SK-N-SH treated with all-trans-retinoic acid at 6 μM for 48 hours (cell line): ENCODE results near the gene PRPF31.

Experiments
- ATAC-seq: fragments of 200-7000 bp; cut with Tn5 transposase; 3 replicates; pipeline ENCODE4 v1.9.1; 2020; ENCODE audit warnings: mild to moderate bottlenecking, moderate library complexity
- ARNTL ChIP-seq: fragments of 450-650 bp; formaldehyde crosslinking; IDR thresholded peaks from 2 replicates; pipeline ENCODE4 v1.5.0; 2020; ENCODE audit warnings: low read depth, mild to moderate bottlenecking, moderate library complexity, borderline replicate concordance
- BACH2 ChIP-seq: fragments of 250-450 bp; sonication (Bioruptor Pico); IDR thresholded peaks from 2 replicates; pipeline ENCODE4 v1.9.0; 2021; ENCODE audit warnings: mild to moderate bottlenecking, borderline replicate concordance
- CSDC2 ChIP-seq: fragments of 250-450 bp; sonication (Bioruptor Pico); IDR thresholded peaks from 2 replicates; pipeline ENCODE4 v1.5.0; 2020; ENCODE audit warnings: mild to moderate bottlenecking, moderate library complexity
- ESRRG ChIP-seq: fragments of 250-450 bp; sonication (Bioruptor Pico); IDR thresholded peaks from 2 replicates; pipeline ENCODE4 v1.6.1; 2021; ENCODE audit warnings: mild to moderate bottlenecking
- GLIS3 ChIP-seq: fragments of 250-450 bp; sonication (Bioruptor Pico); IDR thresholded peaks from 2 replicates; pipeline ENCODE4 v1.5.0; 2020; ENCODE audit warnings: mild to moderate bottlenecking, moderate library complexity
- ISL1 ChIP-seq: fragments of 250-450 bp; sonication (Bioruptor Pico); IDR thresholded peaks from 2 replicates; pipeline ENCODE4 v2.1.2; 2022; ENCODE audit warnings: mild to moderate bottlenecking, moderate library complexity
- OSR1 ChIP-seq: fragments of 250-450 bp; sonication (Bioruptor Pico); IDR thresholded peaks from 2 replicates; pipeline ENCODE4 v1.8.0; 2022; ENCODE audit warnings: moderate library complexity, mild to moderate bottlenecking, inconsistent platforms
- PPARA ChIP-seq: fragments of 250-450 bp; sonication (Bioruptor Pico); IDR thresholded peaks from 2 replicates; pipeline ENCODE4 v1.5.0; 2020; ENCODE audit warnings: mild to moderate bottlenecking, borderline replicate concordance
- RARB ChIP-seq: fragments of 250-450 bp; sonication (Bioruptor Pico); IDR thresholded peaks from 2 replicates; pipeline ENCODE4 v1.8.0; 2021; ENCODE audit warnings: mild to moderate bottlenecking, moderate library complexity
- TCF4 ChIP-seq: fragments of 250-450 bp; sonication (Bioruptor Pico); IDR thresholded peaks from 2 replicates; pipeline ENCODE4 v1.8.0; 2021; ENCODE audit warnings: mild to moderate bottlenecking, moderate library complexity, borderline replicate concordance
- TOX ChIP-seq: fragments of 250-450 bp; sonication (Bioruptor Pico); IDR thresholded peaks from 2 replicates; pipeline ENCODE4 v1.8.0; 2021; ENCODE audit warnings: mild to moderate bottlenecking, moderate library complexity, borderline replicate concordance
- ZC3H10 ChIP-seq: fragments of 250-450 bp; sonication (Bioruptor Pico); IDR thresholded peaks from 2 replicates; pipeline ENCODE4 v1.5.1; 2021; ENCODE audit warnings: mild to moderate bottlenecking, moderate library complexity
- ZFP3 ChIP-seq: fragments of 250-450 bp; sonication (Bioruptor Pico); IDR thresholded peaks from 2 replicates; pipeline ENCODE4 v1.5.0; 2020; ENCODE audit warnings: mild to moderate bottlenecking, moderate library complexity
- ZFP30 ChIP-seq: fragments of 450-650 bp; formaldehyde crosslinking; IDR thresholded peaks from 2 replicates; pipeline ENCODE4 v1.5.0; 2022; ENCODE audit warnings: mild to moderate bottlenecking, moderate library complexity
- ZNF565 ChIP-seq: fragments of 450-650 bp; formaldehyde crosslinking; conservative IDR thresholded peaks from 2 replicates; pipeline ENCODE4 v1.5.0; 2020; ENCODE audit warnings: low read depth, mild to moderate bottlenecking, moderate library complexity
- ZNF70 ChIP-seq: fragments of 450-650 bp; formaldehyde crosslinking; IDR thresholded peaks from 2 replicates; pipeline ENCODE4 v1.5.0; 2020; ENCODE audit warnings: mild to moderate bottlenecking, moderate library complexity
- ZNF8 ChIP-seq: fragments of 450-650 bp; formaldehyde crosslinking; IDR thresholded peaks from 2 replicates; pipeline ENCODE4 v1.5.0; 2020; ENCODE audit warnings: mild to moderate bottlenecking, moderate library complexity
- TF ChIP-seq, protein P1 (sequence below): fragments of 250-450 bp; sonication (Bioruptor Pico); IDR thresholded peaks from 2 replicates; pipeline ENCODE4 v1.5.0; 2020; ENCODE audit warnings: mild to moderate bottlenecking, moderate library complexity
- TF ChIP-seq, protein P2 (sequence below): fragments of 250-450 bp; sonication (Bioruptor Pico); IDR thresholded peaks from 2 replicates; pipeline ENCODE4 v1.5.1; 2021; ENCODE audit warnings: mild to moderate bottlenecking, moderate library complexity
- TF ChIP-seq, protein P3 (sequence below): fragments of 250-450 bp; sonication (Bioruptor Pico); IDR thresholded peaks from 2 replicates; pipeline ENCODE4 v1.8.0; 2020; ENCODE audit warnings: mild to moderate bottlenecking, moderate library complexity, borderline replicate concordance
- TF ChIP-seq, protein P4 (sequence below): fragments of 250-450 bp; sonication (Bioruptor Pico); IDR thresholded peaks from 2 replicates; pipeline ENCODE4 v1.5.1; 2020; ENCODE audit warnings: low read depth, mild to moderate bottlenecking, moderate library complexity
- TF ChIP-seq, protein P5 (sequence below): fragments of 250-450 bp; sonication (Bioruptor Pico); IDR thresholded peaks from 2 replicates; pipeline ENCODE4 v1.8.0; 2021; ENCODE audit warnings: low read depth, mild to moderate bottlenecking, moderate library complexity, borderline replicate concordance

Gene PRPF31

DNA sequence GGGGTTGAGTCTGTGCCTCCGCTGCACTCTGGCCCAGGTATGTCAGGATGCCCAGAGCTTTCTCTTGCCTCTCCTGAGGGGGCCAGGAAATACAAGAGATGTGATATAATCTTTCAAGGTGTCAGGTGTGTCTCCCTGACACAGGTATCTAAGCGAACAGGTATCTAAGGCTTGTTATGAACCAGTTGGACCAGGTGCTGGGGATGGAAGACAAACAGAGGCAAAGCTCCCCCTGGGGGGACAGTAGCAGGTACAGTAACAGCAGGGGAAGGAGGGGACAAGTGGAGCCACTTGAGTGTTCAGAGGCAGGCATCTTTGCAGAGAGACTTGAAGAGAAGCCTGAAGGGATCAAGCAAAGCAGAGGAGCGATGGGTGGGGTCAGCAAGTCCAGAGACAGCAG is 41.4 kb downstream of the PRPF31 start:
- TF ChIP-seq BACH2 (CRISPR knock-in tag): no peak
- no peak for TF ChIP-seq ZC3H10 (CRISPR knock-in tag)
- TF ChIP-seq TOX (CRISPR knock-in tag): no peak
- TF ChIP-seq ISL1 (CRISPR knock-in tag): no peak
- TF ChIP-seq ESRRG (CRISPR knock-in tag): no peak
- no peak for TF ChIP-seq CSDC2 (CRISPR knock-in tag)
- no peak for TF ChIP-seq ZNF70 (CRISPR knock-in tag)
- no peak for TF ChIP-seq TCF4
- TF ChIP-seq RARB (CRISPR knock-in tag): no peak
- no peak for TF ChIP-seq OSR1 (CRISPR knock-in tag)
- no peak for TF ChIP-seq GLIS3 (CRISPR knock-in tag)
- TF ChIP-seq, protein P1, sequence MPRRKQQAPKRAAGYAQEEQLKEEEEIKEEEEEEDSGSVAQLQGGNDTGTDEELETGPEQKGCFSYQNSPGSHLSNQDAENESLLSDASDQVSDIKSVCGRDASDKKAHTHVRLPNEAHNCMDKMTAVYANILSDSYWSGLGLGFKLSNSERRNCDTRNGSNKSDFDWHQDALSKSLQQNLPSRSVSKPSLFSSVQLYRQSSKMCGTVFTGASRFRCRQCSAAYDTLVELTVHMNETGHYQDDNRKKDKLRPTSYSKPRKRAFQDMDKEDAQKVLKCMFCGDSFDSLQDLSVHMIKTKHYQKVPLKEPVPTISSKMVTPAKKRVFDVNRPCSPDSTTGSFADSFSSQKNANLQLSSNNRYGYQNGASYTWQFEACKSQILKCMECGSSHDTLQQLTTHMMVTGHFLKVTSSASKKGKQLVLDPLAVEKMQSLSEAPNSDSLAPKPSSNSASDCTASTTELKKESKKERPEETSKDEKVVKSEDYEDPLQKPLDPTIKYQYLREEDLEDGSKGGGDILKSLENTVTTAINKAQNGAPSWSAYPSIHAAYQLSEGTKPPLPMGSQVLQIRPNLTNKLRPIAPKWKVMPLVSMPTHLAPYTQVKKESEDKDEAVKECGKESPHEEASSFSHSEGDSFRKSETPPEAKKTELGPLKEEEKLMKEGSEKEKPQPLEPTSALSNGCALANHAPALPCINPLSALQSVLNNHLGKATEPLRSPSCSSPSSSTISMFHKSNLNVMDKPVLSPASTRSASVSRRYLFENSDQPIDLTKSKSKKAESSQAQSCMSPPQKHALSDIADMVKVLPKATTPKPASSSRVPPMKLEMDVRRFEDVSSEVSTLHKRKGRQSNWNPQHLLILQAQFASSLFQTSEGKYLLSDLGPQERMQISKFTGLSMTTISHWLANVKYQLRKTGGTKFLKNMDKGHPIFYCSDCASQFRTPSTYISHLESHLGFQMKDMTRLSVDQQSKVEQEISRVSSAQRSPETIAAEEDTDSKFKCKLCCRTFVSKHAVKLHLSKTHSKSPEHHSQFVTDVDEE: no peak
- no peak for TF ChIP-seq ZNF565 (CRISPR knock-in tag)
- TF ChIP-seq ZFP30 (CRISPR knock-in tag): no peak
- TF ChIP-seq ZNF8 (CRISPR knock-in tag): no peak
- TF ChIP-seq, protein P2, sequence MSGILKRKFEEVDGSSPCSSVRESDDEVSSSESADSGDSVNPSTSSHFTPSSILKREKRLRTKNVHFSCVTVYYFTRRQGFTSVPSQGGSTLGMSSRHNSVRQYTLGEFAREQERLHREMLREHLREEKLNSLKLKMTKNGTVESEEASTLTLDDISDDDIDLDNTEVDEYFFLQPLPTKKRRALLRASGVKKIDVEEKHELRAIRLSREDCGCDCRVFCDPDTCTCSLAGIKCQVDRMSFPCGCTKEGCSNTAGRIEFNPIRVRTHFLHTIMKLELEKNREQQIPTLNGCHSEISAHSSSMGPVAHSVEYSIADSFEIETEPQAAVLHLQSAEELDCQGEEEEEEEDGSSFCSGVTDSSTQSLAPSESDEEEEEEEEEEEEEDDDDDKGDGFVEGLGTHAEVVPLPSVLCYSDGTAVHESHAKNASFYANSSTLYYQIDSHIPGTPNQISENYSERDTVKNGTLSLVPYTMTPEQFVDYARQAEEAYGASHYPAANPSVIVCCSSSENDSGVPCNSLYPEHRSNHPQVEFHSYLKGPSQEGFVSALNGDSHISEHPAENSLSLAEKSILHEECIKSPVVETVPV: no peak
- no peak for TF ChIP-seq PPARA (CRISPR knock-in tag)
- TF ChIP-seq, protein P3, sequence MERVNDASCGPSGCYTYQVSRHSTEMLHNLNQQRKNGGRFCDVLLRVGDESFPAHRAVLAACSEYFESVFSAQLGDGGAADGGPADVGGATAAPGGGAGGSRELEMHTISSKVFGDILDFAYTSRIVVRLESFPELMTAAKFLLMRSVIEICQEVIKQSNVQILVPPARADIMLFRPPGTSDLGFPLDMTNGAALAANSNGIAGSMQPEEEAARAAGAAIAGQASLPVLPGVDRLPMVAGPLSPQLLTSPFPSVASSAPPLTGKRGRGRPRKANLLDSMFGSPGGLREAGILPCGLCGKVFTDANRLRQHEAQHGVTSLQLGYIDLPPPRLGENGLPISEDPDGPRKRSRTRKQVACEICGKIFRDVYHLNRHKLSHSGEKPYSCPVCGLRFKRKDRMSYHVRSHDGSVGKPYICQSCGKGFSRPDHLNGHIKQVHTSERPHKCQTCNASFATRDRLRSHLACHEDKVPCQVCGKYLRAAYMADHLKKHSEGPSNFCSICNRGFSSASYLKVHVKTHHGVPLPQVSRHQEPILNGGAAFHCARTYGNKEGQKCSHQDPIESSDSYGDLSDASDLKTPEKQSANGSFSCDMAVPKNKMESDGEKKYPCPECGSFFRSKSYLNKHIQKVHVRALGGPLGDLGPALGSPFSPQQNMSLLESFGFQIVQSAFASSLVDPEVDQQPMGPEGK (CRISPR knock-in tag): no peak
- no peak for TF ChIP-seq ARNTL
- TF ChIP-seq, protein P4, sequence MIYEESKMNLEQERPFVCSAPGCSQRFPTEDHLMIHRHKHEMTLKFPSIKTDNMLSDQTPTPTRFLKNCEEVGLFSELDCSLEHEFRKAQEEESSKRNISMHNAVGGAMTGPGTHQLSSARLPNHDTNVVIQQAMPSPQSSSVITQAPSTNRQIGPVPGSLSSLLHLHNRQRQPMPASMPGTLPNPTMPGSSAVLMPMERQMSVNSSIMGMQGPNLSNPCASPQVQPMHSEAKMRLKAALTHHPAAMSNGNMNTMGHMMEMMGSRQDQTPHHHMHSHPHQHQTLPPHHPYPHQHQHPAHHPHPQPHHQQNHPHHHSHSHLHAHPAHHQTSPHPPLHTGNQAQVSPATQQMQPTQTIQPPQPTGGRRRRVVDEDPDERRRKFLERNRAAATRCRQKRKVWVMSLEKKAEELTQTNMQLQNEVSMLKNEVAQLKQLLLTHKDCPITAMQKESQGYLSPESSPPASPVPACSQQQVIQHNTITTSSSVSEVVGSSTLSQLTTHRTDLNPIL (CRISPR knock-in tag): no peak
- TF ChIP-seq, all 23 proteins: peak for 0
- ATAC-seq: no peak

DNA sequence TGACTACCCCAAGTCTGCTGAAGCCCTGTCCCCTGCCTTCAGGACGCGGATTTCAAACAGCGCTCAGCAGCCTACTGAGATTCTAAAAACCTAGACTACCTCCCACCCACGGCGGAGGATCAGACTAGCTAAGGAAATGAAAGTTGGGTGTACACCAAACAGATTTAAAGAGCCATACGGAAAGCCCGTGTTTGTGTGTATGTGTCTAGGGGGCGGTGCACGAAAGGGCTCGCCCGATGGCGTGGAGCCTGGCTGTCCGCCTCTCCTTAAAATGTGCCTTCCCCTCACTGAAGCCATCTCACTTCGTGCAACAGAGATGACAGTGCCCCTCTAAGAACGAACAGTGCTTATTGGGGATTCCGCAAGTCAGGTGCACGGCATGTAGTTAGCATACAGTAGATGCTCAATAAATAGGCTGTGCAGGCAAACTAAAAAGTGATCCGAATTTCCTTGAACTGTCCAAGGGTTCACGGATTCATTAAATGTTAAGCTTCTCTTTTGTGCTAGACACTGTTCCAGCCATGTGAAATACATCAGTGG is 43.3 kb downstream of the PRPF31 start:
- peak; percentile 2 for ATAC-seq
- no peak for TF ChIP-seq ZNF70 (CRISPR knock-in tag)
- TF ChIP-seq, all 23 proteins: peak for 0

DNA sequence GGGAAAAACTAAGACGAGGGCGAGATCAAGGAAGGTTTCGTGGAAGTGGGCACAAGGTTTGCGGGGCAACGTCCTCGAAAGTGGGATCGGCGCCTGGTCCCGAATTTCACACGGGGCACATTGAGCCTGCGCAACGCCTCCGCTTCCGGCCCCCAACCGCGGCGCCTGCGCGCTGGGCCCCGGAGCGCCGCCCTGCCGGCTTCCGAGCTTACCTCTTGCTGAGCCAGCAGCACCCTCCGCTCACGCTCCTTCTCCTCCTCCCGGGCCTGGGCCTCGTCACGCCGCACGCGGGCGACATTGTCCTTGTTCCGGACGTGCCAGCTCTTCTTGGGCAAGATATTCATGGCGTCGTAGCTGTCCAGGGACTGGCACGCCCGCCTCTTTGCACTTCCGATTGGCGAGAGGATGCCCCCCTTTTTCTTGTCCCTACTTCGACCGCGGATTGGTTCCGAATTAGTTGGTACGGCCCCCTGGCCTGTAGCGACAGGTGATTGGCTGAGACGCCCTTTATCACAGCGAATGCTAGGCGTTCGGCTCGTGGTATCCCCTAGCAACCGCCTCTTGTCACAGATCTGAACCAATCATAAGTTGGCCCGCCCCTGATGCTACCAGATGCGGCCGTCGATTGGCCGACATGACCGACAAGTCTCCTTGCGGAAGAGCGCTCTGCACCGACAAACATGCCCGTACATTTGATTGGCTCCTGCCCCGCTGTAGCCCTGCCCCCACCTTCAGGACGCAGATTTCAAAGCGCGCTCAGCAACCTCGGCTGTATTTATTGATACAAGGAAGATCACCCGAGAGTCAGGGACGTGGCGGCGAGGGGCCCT is 44.0 kb downstream of the PRPF31 start, which contains the start of gene LENG1:
LENG1 (minus strand) TSS at position 370 of the 830 bp plus-strand sequence; CDS start at position 344, 26 bp downstream.
- peak; percentile 92 for ATAC-seq
- TF ChIP-seq ZNF8 (CRISPR knock-in tag) (no peak), OSR1 (CRISPR knock-in tag) (no peak), TOX (CRISPR knock-in tag) (no peak), ZFP30 (CRISPR knock-in tag) (no peak), BACH2 (CRISPR knock-in tag) (no peak), ZC3H10 (CRISPR knock-in tag) (no peak), GLIS3 (CRISPR knock-in tag) (no peak), ZFP3 (no peak), CSDC2 (CRISPR knock-in tag) (no peak)
- TF ChIP-seq, protein P1: no peak
- TF ChIP-seq, protein P2: no peak
- TF ChIP-seq, protein P5, sequence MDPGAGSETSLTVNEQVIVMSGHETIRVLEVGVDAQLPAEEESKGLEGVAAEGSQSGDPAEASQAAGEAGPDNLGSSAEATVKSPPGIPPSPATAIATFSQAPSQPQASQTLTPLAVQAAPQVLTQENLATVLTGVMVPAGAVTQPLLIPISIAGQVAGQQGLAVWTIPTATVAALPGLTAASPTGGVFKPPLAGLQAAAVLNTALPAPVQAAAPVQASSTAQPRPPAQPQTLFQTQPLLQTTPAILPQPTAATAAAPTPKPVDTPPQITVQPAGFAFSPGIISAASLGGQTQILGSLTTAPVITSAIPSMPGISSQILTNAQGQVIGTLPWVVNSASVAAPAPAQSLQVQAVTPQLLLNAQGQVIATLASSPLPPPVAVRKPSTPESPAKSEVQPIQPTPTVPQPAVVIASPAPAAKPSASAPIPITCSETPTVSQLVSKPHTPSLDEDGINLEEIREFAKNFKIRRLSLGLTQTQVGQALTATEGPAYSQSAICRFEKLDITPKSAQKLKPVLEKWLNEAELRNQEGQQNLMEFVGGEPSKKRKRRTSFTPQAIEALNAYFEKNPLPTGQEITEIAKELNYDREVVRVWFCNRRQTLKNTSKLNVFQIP (CRISPR knock-in tag): no peak
